Stimulated activated naive CD4-positive, alpha-beta T cell (primary cell): Measurements from ENCODE around the gene PLPP4.

Experiments
- DNase-seq, 6 experiments: peaks; one replicate each; lab custom pipeline; 2025; lab: John Stamatoyannopoulos, UW

Gene PLPP4

DNA sequence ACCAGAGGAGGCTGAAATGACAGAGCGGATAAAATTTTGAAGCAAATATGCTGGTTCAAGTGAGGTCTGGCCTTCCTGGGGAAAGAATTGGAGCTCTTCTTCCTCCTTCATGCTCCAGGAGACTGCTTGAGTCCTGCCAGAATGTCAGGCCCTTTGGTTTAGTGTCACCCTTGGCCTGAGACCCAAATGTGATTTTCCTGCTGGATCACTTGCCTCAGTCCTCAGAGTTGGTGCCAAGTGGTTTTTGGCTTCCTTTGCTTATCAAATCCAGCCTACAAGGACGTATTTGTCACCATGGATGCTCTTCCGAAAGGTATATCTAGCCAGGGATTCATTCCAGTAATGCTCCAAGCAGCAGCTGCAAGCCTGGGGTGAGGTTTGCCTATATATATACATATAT is 118.4 kb downstream of the PLPP4 start:
- no peak for DNase-seq

DNA sequence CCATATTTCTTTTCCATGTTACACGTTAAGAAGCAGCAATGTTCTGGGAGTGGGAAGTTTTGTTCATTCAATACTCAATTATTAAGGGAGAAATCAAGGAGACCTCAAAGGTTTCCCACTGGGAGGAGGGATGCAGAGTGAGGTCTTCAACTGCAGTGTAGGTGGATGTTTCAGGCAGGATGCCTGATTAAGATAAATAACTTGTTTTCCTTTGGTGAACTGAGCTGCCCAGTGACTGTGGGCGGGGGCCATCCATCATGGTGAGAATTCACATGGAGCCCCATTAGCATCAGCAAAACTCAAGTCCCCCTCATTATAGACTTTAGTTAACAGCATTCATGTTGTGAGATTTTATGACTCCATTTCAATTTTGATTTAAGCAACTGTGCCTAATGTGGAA is 121.1 kb downstream of the PLPP4 start:
- DNase-seq: no peak

DNA sequence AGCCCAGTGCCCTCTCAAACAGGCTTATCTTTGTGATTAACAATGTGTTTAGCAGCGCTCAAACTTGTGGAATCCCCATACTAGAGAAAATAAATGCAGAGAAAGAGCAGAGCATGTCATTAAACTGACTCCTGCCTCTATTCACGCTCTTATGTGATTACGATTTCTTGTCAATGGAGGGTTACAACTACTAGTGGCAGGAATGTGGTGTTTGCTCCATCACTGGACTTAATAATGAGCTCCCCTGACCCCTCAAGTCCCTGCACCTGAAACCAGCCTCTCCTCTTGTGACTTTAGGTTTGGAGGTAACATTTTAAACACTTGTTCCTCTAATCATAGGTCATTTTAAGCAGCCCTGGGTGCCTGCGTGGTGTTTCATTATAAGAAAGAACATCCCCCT is 121.9 kb downstream of the PLPP4 start:
- DNase-seq: no peak

DNA sequence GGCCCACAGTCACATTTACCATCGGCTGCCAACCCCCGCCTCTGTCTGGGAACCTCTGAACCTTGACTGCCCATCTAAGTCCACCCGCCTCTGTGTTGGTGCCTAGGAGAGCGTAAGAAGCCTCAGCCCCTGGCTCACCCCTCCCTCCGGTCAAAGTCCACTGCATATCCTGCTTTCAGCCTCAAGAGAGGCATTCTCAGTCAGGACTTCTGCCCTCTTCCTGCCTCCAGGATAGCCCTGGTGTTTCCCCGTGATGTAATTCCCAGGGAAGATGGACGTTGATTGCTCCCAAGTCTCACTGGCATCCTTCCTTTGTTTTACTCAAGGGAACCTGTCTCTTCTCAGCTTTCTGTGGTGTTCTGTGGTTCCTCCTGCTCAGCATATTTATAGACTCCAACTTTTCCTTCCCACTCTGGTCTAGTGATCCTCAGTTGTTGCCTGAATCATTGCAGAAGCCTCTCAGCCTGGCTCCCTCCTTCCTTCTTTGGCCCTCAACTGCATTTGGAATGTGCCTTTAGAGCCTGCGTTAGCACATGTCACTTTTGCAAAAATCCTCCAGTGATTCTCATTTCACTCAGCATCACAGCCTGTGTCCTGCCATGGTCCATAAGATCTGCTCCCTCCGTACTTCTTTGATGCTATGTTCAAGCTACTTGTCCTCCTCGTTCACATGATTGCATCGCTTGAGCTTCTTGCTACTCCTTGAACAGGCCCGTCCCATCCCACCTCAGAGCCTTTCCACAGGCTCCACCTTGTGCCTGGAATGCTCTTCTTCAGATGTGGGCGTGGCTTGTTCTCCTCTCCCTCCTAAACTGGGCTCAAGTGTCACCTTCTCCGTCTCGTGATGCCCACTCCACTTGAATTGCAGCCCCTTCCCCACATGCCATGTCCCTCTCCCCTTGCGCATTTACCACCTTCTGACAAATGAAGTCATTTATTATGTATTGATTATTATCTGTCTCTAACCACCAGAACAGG is 124.2 kb downstream of the PLPP4 start:
- no peak for DNase-seq

DNA sequence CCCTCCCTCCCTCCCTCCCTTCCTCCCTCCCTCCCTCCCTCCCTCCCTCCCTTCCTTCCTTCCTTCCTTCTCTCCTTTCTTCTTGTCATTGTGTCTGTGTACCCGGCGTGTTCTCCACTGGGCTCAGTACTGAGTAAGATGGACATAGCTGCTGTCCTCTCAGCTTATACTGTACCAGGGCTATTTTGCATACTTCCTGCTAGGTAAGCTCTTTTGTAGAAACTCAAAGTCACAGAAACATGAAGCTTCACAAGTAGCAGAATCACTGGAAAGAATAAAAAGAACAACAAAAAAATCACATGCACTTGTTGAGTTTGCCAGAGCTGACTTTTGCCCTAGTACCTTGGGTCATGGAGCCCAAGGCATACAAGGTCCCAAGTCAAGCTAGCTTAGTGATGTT is 125.7 kb downstream of the PLPP4 start:
- DNase-seq: no peak

DNA sequence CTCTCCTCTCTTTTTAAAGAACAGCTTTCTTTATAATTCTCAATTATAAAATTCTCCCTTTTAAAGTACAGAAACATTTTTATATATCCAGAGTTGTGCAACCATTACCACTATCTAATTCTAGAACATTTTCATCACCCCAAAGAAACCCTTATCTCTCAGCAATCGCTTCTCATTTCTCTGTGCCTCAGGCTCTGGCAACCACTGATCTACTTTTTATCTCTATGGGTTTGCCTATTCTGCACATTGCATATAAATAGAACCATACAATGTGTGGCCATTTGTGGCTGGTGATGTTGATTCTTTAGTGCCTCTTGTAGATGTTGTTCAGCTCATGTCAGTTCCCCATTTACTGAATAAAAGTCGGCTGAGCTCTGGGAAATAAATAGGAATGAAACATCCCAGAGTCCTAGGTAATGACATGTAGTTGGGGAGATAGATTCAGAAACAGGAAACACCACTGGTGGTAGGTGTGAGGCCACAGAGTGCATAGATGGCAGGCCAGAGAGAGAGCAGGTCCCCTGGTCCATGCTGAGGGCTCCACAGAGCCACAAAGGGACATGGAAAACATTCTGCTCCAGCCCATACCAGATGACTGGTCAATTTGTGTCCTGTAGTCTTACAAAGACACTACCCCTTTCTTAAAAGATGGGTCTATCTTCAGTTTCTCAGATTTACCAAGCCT is 126.5 kb downstream of the PLPP4 start:
- DNase-seq: no peak

DNA sequence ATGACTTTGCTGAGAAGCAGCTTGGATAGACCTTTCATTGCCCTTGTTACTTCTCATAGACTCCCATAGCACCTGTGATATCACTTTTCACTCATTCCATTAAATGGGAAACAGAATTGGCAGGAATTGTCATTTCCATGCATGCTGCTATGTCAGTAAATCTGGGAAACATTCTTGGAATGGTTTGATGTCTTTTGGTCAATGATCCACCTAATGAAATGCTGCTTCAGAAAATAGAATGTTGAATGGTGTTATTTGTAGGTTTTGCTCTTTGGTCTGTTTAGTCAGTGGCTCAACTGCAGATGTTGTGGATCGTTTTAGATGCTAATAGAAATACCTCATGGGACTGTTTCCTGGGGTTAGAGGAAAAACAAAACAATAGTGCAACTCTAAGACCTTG is 127.8 kb downstream of the PLPP4 start:
- no peak for DNase-seq

DNA sequence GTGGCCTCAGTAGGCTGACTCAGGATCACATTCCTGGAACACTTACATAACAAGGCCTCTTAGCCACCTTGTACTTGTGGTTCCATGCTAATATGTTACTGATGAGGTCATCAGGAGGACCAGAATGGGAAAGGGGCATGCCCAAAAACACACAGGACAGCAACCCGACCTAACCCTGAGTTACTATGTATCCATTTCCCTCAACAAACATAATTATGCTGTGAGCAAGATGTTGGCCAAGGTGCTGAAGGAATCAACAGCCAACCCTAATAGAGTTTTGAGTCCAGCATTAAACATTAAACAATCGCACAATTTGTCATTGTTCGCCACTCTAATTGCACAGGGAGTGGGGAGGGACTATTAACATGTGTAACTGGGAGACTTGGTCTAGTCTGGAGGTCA is 129.4 kb downstream of the PLPP4 start:
- DNase-seq: no peak

DNA sequence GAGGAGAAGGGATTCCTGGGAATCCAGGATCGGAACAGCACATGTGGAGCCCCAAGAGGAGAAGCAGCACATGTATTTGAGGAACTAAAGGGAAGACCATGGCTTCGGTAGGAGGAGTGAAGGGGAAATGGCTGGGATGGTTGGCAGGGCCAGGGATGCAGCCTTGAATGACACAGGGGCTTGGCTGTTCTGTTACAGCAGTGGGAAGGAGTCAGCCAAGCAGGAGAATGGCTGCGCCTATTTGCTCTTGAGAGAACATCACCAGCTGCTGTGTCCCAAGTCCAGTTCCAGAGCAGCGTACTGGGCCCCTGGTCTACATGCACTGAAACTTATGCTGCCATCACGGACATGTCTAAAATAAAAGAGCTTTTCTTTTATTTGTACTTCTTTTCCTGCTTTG is 130.0 kb downstream of the PLPP4 start:
- no peak for DNase-seq

DNA sequence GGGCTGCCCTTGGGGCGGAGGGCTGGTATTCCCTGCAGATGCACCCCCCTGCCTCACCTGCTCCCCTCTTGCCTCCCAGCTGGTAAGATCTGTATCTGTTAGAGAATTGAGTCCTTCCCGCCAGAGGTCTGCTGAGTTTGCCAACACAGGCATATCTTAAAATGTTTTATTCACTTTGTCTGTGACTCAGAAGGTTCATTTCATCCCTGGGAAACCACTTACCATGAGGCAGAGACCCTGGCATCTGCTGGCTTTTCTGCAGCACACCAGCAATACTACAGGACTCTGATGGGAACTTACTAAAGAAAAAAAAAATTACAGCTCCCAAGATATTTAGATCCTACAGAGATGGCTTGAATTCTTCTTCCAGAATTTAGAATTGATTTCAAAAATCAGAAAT is 131.3 kb downstream of the PLPP4 start:
- DNase-seq: no peak

DNA sequence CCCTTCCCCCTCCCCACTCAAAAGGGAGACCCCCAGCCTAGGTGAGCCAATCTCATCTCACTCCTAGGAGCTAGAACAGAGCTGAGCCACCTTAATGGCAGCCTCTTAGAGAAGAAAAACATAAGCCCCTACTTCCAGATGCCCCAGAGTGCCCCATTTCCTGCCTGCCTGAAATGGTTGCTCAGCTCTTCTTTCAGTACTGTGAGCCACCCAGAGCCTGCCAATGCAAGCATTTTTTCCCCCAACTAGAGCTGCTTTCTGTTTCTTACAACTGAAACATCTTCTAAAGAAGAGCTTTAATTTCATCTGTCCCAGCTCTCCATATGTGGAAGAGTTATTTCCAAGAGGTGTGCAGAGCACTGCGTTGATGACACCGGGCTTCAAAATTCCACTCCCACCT is 136.7 kb downstream of the PLPP4 start:
- DNase-seq: no peak

DNA sequence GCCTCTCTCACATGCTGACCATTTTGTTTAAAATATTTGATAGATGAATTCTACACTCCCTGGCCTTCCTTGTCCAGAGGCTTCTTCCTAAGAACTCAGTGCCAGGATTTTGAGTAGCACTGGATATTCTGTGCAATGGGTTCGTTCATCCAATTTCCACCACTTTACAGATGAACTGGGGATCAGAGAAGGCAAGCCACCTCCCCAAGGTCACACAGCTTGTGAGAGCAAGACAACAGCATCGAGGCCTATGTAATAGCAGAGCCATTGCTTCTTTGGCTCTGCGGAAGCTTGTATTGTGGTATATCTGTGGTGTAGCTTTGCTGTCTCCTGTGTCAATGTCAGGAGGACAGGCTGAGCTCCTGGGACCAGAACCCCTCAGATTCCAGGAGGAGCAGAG is 140.9 kb downstream of the PLPP4 start:
- no peak for DNase-seq

DNA sequence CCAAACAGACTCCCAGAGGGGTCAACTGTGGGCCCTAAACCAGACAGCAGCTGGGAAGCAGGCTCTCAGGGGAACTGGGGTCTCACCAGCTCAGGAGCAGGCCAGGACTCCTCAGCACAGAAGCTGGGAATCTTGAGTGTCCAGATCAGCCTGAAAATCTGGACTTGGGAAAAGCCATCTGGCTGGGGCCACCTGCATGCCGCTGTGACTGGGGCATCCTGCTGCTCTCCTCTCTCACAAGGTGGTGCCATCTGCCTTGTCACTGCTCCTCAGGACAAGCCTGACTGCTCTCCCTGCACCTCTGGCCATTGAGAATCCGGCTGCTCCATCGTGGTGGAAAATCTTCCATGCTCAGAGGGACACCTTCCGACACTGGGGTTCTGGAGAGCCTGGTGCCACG is 141.4 kb downstream of the PLPP4 start:
- DNase-seq: no peak

DNA sequence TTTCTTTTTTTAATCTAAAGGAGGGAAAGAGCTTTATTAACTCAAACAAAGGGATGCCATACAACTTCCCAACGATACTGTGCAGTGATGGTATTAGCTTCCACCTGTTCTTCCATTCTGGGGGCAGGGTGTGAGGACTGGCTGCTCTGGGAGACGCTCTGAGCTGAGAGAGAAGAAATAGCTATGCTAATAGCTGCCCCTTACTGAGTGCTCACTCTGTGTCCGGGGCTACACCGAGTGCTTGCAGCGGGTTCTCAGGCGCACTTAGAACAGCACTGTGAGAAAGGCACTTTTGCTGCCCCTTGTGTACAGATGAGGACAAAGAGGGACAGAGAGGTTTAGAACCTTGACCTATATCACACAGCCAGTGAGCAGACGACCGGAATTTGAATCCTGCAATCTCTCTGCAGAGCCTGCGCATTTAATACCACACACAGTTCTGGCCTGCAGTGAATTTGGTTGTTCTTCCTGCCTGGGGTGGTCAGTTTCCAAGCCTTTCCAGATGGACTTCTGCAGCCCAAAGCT is 142.2 kb downstream of the PLPP4 start:
- no peak for DNase-seq

DNA sequence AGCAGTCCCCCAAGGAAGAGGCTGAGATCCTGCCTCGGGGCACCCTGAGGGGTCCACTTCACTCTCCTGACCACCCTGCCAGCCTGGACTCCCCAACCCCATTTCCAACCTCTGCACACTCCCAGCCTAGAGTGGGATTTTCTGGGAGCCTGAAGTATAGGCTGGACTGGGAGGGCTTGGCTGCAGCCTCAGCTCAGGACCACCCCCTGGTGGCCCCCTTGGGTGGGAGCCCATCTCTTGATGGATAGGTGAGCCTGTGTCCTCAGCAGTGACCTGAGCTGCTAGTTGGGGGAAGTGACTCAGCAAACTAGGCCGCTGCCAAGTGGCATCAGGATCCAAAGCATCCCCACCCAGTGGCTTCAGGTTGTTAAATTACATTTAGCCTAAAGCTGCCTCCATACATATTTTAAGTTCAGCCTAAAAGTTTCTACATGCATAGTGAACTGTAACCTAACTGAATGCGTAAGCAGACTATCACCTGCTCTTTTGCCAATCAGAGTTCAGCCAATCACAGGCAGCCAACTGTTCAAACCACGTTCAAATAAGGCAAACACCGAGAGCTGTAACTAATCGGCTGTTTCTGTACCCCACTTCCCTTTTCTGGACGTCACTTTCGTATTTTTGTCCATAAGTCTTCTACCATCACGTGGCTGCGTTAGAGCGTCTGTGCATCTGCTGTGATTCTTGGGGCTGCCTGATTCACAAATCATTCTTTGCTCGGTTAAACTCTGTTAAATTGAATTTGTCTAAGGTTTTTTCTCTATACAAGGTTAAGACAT is 144.0 kb downstream of the PLPP4 start:
- no peak for DNase-seq

DNA sequence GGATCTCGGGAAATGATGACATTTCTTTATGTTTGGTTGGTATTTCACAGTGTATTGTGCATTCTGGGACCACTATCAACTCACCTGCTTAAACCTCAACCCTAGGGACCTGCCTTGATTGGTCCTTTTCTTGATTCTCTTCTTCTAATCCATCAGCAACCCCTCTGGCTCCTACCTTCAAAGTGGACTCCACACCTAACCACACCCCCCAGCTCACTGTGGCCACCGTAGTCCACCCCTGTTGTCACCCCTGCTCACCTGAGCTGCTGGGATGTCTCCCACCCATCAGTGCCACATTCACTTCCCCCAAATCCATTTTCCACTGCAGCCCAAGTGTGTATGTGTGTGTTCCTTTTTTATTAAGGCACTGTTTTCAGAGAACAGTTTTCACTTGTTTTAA is 145.0 kb downstream of the PLPP4 start:
- DNase-seq: no peak

DNA sequence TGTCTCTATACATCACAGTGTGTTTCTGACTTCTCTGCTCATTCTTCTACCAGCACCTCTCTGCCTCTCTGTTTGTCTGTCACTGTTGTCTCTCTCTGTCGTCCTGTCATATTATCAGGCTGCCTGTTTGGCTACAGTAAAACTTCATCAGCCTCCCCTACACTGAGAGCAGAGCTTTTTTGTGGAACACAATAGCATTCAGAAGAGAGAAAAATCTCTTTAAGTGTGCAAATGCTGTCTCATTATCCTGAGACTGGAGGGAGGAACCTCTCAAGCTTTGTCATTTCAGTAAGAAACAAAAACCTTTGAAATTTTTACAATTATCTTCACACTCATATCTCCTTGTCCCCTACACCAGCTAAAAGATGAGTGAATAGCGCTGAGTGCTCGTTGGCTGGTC is 148.4 kb downstream of the PLPP4 start:
- DNase-seq: no peak

DNA sequence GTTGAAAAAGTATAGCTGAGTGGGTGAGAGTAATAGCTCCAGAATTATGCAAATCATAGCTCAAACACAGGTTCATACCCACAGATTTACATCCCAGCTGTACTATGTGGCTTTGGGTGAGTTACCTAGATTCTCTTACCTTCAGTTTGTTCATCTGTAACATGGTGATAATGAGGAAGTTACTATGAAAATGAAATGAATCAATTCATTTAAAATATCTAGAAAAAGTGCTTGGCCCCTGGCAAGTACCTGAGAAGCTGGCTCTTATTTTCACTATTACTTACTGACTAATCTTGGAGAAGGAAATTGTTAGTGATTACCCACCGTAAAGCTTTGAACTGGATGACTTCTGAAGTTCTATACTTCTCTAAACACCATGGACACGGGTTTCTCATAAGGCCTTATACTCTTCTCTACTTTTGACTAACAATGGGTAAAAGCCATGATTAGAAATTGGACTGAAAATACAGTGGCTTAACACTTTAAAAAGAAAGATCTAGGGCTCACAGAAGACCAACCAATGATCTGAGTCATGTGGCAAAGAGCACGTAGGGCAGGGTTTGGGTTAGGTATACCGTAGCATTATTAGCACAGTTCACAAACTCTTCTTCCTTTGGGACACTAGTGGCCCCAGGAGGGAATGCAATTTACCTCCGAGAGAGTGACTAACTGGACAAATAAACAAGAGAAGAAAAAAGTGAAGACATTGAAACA is 149.2 kb downstream of the PLPP4 start:
- no peak for DNase-seq

DNA sequence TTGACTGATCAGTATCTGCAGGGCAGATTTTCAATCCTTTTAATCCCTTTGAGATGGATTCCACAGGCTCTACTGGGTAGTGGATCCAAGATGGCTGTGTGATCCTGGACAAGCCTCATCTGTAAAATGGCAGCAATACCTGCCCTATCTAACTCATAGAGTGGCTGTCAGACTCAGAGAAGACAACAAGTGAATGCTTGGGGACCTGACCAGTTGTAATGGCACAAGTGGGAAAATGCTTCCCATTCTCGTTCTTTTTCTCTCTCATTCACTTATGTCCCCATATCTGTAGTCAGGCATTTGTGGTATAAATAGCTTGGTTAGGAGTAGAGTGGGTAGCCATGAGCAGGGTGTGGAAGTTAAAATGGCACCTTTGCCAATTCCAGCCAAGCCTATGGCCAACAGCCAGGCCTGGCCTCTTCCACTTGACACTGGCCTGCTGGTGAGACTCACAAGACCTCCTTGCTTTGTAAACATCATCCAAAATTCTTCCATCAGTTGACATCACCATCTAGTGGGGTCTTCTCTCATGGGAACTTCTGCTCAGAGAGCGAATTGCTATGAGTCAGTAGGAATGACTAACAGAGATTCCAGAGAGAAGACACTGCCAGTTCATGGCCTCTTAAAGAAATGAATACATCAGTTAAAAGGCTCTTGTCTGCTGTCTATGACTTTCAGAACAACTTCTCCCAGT is 150.1 kb downstream of the PLPP4 start:
- DNase-seq: no peak

DNA sequence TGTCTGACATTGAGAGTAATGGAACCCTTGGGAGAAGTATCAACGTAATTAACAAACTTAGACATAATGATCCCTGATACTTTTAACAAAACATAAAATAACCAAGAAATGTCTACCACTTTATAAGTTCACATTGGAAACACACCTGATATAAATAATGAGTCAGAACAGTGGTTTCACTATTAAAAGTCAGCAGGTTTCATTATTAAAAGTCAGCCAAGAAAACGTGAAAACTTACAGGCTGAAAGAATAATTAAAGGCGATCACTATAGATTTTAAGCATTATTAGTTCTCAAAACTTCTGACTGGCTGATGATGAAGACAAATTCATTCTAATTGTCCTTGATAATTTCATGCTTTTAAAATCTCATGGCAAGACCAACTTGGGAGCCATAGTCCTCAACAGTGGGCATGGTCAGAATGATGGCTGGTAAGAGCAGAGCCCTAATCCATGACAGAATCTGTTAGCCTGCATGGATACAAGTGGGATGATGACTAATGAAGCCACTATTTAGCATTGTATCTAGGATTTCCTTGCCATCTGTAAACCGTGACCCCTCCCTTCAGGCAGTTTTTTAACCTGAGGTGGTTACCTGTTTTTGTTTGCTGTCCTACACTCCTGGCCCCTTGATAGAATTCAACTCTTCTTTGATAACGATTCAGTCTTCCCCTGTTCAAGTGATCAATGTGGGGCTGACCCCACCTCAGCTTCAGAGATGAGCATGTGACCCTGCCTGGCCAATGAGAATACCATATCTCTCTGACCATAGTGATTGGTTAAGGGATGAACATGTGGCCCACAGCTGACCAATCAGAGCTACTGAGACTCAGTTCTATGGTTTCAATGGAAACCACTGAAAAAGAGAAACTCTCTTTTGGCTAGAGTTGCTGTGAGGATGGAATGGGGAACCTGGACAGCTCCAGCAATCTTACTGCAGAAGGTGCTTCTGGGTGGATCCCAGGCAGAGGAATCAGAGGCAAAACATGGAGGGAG is 151.0 kb downstream of the PLPP4 start:
- no peak for DNase-seq
